Stimulated activated CD8-positive, alpha-beta memory T cell treated with anti-CD3 and anti-CD28 coated beads, Interleukin-7, amount 100 ng/mL, for 1 hour (primary cell): ENCODE results near the gene ARHGAP26.
"Not testable (repeated sequence)": the region's sequence is repeated elsewhere in the genome, so short reads cannot be mapped to it uniquely, and the experiment has no call there.

Experiments
- DNase-seq, 2 donors: peaks; one replicate each; pipeline ENCODE4 v3.0.0-alpha.2; 2020; ENCODE audit warnings: low read depth in 2 of 2

ARHGAP26 gene

DNA sequence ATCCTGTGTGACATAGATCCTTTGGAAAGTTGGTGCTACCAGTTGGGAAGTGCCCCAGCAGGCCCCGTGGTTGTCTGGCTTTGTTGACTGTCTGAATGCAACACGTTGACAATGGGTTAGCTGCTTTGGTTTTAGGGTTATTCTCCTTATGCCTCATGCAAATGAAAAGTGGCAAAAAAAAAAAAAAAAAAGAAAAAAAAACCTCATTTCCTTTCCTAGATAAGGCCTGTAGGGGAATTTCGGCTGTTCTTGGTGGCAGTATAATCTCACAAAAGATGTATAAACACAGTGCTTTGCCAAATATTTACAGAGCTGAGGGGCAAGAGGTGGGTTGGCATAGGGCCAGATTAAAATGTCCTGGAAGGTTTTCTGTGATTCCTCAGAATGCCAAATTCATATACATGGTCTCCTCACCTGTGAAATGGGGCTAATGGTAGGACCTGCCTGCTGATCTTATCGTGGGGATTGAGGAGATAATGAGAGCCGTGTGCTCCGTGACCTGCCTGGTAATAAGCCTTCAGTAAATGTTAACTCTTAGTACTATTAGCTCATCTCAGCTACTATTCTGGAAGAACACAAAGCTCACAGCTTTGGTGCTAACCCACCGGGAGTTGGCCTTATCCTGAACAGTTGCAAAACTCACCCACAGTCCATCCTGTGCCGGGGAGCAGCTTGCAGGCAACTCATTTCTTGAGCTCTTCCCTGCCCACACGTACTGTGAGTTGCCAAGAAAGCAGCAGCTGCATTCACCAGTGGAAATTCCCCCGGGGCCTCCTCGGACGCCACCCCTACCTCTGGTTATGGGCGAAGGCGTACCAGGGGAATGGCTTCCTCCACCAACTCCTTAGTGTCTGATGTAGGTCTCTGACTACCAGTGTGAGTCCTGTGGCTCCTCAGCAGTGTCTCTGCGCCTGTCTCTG lies 413.0 kb downstream of the ARHGAP26 start:
- no peak for DNase-seq

DNA sequence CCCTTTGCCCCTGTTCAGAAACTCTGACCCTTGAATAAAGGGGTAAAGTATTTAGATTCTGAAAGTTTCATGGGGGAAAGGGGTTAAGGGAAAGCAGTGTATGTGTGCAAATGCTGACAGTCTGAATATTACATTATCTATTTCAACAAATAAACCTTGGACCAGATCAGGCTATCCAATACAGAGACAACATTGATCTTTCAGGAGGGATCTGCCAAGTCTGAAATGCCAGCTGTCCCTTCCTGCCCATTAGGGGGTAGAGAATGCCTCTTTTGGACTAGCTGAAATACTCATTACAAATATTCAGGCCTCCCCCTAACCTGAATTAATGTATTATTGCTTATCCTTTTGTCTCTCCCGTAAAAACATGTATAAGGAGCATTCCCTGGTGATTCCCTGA lies 413.8 kb downstream of the ARHGAP26 start:
- no peak for DNase-seq

DNA sequence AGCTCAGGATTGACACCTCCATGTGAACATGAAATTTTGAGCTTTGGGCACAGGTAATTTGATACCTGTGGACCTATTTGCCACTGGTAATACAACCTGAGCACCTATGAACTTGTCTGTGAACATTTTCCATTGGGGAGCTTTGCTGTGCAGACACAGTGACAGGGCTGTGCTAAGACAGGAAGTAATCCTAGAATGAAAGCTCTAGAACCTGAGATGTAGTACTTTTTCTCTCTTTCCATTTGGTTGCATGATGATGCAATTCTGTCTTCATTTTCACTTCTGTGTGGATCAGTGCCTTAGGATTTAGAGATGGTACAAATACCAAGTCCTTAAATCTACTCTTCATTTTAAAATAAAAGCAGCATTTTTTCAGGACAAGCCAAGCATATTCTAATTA lies 416.4 kb downstream of the ARHGAP26 start:
- DNase-seq, result no peak

DNA sequence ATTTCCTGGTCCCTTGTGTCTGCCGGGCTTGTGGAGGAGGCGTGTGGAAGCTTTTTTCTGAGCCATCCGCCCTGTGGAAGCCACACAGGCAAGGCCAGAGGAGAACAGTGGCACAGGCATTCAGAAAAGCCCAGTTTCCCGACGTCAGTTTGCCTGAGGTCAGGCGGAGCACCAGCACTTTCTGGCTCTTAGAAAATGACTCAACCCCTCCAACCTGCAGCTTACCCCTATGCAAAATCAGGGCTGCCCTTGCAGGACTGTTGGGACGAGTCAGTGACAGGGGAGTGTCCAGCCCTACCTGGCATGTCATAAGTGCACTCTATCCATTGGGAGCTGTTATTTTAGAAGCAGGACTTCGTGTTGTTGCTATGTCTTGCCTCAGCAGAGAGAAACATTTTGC lies 417.3 kb downstream of the ARHGAP26 start:
- DNase-seq, result no peak

DNA sequence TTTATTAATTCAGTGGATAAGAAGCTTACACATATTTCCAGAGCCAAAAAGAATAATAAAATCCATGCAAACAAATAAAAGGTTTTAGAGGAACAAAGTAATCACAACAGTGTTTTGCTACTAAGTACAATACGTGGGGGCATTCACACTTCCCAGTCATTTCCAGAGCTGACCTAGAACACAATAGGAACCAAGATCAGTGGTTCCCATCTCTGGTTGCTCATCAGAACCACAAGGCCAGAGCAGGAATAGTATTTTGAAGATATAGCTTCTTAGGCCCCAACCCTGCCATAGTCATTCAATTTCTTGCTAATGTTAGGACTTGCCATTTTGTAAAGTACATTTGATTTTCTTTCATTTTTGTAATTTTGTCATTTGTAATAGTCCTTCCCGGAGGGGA lies 417.9 kb downstream of the ARHGAP26 start:
- no peak for DNase-seq

DNA sequence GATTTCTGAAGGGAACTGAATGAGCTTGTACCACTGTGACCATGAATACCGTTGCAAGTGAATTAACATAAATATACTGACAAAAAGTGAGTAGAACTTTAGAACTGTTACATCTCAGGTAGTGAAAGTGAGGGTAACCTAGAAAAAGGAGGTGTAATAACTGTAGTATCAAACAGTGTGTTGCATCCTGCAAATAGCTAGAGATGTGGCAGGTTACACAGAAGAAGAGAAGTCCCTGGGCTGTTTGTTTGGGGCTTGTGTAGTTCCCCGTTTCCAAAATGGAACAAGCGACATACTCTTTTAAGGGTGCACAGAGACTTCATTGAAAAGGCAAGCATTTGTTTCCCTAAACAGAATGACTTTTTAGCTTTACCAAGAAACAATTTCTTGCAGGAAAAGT lies 418.5 kb downstream of the ARHGAP26 start:
- no peak for DNase-seq

DNA sequence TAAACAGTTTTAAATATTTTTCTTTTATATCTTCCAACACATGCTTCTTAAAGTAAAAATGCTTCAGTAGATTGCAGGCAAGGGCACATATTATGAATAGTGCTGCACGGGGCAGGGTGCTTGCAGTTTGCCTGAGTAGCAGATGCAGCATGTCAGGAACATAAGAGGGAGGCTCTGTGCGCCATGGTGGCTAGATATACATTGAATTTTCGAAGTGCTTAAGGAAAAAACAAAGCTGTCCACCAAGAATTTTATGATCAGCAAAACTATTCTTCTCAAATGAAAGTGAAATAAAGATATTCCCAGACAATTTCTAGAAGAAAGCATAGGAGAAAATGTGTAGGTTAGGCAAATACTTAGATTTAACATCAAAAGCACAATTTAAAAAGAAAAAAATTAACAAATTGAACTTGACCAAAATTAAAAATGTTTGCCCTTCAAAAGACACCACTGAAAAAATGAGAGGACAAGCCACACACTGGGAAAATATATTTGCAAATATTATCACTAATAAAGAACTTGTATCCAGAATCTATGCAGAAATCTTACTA lies 420.2 kb downstream of the ARHGAP26 start:
- no peak for DNase-seq

DNA sequence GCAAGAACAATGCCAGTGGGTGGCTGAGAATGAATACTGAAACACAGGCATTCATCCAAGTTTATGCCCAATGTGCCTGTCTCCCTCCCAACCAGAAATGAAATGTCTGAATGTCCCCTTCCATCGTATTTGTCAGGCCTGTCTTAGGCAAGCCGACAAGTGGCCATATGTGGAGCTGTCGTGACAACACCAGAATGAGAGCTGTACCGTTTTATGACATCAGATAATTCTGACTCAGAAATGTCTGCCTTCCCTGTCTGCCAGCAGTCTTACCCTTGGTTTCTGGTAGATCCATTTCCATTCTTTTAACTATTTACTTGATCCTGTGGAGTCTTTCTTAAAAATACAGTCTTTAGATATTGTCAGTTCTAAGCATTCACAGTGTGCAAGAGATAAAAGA lies 421.5 kb downstream of the ARHGAP26 start:
- no peak for DNase-seq

DNA sequence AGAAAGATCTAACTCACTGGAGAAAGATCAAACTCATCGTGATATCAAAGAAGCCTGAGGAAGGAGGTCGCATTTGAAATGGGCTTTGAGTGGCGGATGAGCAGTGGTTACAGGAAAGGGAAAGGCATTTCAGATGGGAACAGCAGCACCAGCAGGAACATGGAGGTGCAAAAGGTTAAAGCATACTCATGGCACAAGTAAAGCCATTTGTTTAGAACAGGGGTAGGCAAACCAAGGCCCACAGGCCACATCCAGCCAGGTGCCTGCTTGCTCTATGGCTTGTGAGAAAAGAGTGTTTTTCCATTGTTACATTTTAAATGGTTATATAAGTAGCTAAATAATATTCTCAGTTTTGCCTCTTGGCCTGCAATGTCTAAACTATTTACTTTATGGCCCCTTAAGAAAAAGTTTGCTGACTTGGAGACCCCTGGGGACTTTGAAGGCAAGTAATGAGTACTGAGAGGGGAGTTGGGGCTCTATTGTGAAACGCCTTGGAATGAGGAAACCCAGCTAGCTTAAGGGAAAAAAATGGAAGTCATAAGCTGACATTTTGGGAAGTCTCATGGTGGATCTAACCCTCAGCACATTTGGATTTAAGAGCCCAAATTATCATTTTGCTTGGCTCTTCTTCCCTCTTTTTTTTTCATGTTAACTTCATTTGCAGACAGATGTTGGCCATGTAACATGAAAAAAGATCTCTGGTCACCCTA lies 422.2 kb downstream of the ARHGAP26 start:
- no peak for DNase-seq

DNA sequence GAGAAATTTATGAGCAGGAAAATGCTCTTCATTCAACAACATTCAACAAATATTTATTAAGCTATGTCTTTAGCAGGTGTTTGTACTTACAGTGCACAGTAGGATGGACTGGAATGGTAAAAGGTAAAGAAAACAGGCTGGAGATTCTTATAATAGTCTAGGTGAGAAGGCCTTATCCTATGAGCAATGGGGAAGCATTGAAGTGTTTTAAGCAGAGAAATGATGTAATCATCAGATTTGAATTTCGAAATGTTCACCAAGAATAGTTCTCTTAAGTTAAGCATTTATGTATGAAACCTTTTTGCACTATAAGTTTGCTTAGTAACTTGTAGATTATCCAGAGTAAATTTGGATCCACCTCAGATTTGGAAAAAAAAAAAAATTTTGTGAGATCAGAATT lies 424.0 kb downstream of the ARHGAP26 start:
- DNase-seq, result no peak

DNA sequence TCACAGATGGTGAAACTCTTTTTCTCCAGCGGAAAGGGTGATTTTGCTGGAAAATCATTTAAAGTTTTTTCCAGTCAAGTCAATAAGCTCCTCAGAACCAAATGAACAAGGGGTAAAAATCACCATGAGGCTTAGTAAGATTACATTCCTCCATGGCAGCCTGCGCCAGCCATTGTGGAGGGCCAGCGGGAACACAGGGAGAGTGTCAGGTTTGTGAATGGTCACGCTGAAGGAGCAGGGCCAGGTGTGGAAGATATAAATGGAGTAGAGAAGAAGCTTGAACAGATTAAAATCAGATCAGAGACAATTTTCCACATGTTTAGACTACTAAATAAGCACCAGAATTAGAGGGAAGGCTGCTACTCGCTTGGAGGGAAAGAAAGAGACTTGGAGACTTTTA lies 424.5 kb downstream of the ARHGAP26 start:
- no peak for DNase-seq

DNA sequence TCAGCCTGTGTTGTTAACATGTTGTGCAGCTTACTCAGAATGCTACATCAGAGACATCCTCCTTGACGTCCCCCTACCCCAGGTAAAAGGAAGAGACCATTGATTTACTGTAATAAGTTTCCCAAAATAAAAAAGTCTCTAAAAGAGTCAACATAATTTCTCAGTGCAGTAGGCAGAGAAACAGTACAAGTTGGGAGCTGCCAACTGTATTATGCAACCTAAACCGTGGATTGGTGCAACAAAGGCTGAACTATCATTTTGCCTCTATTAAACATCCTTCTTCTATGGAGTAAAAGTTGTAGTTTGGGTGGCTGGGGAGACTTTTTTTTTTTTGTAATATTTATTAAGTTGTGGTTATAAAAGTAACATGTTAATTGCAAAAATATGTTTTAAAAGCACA lies 425.3 kb downstream of the ARHGAP26 start:
- no peak for DNase-seq

DNA sequence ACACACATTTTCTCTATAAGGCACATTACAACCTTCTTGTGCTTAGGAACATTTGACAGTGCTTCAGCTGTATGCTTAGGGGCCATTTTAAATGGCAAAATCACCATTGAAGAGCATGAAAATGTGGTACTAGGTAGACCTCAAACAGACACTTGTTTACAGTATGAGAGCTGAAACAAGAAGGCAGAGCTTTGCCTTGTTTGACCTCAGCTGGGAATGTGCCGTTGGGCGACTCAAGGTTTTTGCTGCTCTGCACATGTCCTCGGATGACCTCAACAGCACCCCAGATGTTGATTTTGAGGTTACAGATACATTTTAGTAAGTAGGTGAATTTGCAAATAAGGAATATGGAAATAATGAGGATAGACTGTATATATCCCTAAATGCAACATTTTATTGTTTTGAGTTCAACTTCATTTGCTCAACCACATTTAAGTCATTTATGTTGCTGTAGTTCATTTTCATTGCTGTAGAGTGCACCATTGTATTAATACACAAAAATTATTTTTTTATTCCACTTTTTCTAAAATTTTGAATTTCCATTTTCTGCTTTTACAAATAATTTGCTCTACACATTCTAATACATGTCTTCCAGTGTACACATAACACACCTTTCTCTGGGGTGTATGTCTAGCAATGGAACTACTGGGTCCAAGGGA lies 426.6 kb downstream of the ARHGAP26 start:
- DNase-seq, result no peak

DNA sequence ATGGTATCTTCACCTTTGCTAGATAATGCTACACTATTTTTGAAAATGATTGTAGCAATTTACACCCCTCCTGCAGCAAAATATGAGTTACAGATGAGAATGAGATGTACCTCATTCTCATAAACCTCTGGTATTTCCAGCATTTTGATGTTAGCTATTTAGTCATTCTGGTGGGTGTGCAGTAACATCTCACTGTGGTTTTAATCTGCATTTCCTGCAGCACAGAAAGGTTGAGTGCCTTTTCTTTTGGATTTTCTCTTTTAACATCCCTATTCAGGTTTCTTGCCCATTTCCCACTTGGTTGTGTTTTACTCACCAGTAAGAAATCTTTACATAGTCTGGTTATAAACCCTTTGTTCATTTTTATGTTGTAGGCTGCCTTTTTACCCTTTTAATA lies 427.1 kb downstream of the ARHGAP26 start:
- no peak for DNase-seq

DNA sequence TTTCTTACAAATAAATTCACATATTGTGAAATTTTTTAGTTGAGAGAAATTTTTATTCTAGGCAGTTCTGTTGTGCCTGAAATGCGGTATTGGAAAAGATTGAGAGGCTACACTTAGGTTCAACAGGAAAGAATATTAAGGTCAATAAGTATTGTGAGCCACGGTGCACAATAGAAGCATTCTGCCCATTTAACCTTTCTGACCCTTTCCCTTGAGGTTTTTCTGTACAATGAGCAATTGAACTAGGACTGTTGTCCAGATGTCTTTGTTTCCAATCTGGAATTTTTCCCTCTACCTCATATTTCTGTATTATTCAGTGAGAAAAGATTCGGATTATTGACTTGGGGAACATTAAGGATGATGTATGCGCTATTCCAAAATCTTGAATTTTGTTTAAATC lies 428.2 kb downstream of the ARHGAP26 start:
- no peak for DNase-seq

DNA sequence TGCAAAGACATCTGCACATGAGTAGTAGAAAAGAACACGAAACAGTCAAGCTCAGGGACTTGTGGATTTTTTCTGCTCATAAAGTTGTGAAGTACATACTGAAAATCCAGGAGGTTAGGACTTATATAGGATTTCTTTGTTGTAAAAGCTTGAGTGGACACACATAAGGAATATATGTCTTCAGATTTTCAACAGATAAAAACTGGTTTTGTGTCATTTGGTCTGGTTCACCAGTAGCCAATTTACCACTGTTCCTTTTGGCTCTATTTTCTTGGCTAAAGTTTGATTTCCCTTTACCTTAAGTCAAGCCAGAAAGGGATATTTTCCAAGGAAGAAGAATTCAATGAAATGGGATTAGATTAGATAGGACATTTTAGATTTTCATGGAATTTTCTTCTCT lies 429.0 kb downstream of the ARHGAP26 start:
- no peak for DNase-seq

DNA sequence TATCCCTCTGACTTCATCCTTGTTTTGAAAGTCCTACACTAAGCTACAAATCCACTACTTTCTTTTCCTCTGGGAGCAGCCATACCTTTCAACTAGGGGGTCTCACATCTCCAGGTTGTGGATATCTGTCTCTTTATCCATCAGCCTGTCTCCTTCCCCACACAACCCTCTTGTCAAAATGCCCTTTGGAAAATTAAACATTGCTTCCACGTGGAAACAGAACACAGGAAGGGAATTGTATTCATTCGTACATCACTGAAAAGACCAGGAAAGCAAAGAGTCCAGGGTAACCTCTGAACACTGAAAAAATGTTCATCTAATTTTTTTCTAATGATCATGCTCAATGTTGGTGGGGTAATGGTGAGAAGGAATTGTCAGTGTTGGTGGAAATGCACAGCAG lies 429.7 kb downstream of the ARHGAP26 start:
- DNase-seq, result no peak

DNA sequence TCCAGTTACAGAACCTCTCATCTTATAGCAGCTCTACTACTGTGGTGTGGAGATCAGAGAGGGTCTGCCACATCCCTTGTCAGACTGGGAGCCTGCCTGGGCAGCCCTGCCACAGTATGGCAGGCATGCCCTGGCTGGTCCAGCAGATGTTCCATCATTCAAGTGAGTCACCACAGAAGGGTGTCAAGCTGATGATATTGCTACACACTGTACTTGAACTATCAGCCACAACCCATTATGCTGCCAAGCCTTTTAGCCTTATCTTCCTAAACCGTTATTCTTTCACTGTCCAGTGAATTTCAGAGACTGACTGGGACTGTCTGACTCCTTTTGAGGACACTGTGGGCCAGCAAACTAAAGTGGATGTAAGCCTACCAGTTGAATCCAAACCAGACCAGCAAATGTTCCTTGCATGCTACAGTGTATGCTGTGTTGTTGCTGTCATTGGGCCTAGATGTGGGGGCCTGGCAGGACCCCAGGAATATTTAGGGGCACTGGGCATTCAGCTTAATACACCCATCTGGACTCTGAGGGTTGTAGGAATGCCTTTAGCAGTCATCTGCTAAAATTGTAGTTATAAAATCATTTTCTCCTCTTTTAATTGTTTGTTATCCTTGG lies 430.7 kb downstream of the ARHGAP26 start:
- DNase-seq, result no peak

DNA sequence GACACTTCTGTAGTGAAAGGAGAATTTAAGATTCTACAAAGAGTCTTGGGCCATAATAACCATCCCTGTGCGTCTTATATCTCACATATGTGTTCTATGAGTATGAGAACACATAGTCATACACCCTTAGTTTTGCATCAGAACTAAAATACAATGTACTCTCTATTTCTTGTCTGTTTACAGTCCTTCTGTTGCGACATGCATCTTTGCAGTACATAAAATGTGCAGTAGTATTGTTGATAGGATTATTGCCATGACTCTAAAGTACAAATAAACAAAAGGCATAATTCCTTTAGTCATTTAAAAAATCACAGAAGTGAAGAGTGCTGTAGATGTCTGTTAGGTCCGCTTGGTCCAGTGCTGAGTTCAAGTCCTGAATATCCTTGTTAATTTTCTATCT lies 431.4 kb downstream of the ARHGAP26 start:
- DNase-seq, result no peak

DNA sequence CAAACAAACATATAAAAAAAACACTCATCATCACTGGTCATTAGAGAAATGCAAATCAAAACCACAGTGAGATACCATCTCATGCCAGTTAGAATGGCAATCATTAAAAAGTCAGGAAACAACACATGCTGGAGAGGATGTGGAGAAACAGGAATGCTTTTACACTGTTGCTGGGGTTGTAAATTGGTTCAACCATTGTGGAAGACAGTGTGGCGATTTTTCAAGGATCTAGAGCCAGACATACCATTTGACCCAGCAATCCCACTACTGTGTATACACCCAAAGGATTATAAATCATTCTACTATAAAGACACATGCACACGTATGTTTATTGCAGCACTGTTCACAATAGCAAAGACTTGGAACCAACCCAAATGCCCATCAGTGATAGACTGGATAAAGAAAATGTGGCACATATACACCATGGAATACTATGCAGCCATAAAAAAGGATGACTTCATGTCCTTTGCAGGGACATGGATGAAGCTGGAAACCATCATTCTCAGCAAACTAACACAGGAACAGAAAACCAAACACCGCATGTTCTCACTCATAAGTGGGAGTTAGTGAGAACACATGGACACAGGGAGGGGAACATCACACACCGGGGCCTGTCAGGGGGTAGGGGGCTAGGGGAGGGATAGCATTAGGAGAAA lies 433.3 kb downstream of the ARHGAP26 start:
- DNase-seq, result not testable (repeated sequence)

DNA sequence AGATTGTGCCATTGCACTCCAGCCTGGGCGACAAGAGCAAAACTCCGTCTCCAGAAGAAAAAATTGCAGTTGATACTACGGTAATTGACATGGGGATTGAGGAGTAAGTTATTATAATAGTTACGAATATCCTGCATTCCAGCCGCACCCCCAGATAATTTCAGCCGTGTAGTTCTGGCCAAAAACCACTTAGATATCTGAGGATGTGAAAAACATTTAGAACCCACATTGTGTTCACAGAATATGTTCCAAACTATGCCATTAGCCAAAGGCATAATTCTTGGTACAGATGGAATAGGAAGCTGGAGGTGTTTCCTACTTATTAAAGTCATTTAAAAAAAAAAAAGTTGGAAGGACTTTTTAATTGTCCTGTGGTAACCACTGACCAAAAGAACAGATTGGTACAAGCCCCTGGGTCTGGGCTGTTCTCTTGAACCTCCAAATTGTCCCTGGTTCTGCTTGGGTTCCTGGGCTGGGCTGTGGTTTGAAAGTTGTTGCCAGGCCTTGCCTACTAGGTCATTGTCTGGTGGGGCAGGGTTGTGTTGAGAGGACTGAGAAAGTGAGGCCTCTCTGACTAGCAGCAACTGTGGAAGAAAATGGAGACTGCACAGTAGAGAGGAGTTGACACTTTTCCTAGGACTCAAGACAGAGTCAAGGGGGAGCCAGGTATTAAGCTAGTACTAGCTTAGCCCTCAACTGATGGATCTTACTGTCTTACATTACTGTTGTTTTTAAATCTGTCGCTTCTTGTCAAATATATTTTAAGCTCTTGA lies 434.5 kb downstream of the ARHGAP26 start:
- DNase-seq, result no peak
